Thyroid gland (tissue), 4 donors: ENCODE data around the gene HES3. TPM values are rescaled to one million over a fixed set of nuclear protein-coding genes. Genes with fewer than 3 reads are reported as not detected.

ENCODE experiments used
- DNase-seq, 2 donors: peaks; one replicate each; pipeline ENCODE4 v3.0.0-alpha.2; 2019
- H3K27ac ChIP-seq, 3 donors: fragments of 200-600 bp; sonication (generic); 1 replicate in 2 of 3; 2 replicates in 1 of 3; pipeline ENCODE4 v1.5.1; 2016 to 2019; ENCODE audit warnings: mild to moderate bottlenecking in 1 of 3, moderate library complexity in 1 of 3
- H3K27me3 ChIP-seq: fragments of 200-600 bp; sonication (generic); one replicate; pipeline ENCODE4 v1.5.1; 2019
- H3K36me3 ChIP-seq, 2 donors: fragments of 200-600 bp; sonication (generic); one replicate each; pipeline ENCODE4 v1.5.1; 2016 to 2019
- H3K4me1 ChIP-seq, 2 donors: fragments of 200-600 bp; sonication (generic); one replicate each; pipeline ENCODE4 v1.5.1; 2017 to 2019
- H3K4me3 ChIP-seq, 3 donors: fragments of 200-600 bp; sonication (generic); replicated peaks in 1 of 3; 1 replicate in 2 of 3; 2 replicates in 1 of 3; pipeline ENCODE4 v1.5.1; 2016; ENCODE audit warnings: mild to moderate bottlenecking in 1 of 3
- H3K9me3 ChIP-seq: fragments of 200-600 bp; sonication (generic); one replicate; pipeline ENCODE4 v1.5.1; 2017
- POLR2A ChIP-seq, 2 donors: fragments of 450-650 bp; IDR thresholded peaks; one replicate each; pipeline ENCODE4 v1.6.1; 2017; ENCODE audit warnings: antibody characterized with exemption in 2 of 2, mild to moderate bottlenecking in 2 of 2, moderate library complexity in 1 of 2
- WGBS, 2 donors: methylation state at CpG; one replicate each; pipeline ENCODE4 v1.1.5; 2017; 5-methylcytosine and 5-hydroxymethylcytosine counted together
- intact Hi-C: fragments of 100-400 bp; cut with DNase I; formaldehyde crosslinking; loops from one replicate; pipeline ENCODE4 v1.15.1; 2023
- total RNA-seq, 4 donors: library from RNA; depleted of rRNA; stranded (reverse); fragments of >200 nt; gene quantifications; one replicate each; pipeline ENCODE4 v1.2.3, GENCODE V29; 2016
- TF ChIP-seq, protein P1 (sequence below), 6 experiments: fragments of 200-600 bp in 3 of 6; fragments of 450-650 bp in 3 of 6; sonication (generic) in 3 of 6; IDR thresholded peaks; one replicate each; pipeline ENCODE4 v1.5.1; 2016 to 2019; ENCODE audit warnings: antibody characterized with exemption in 6 of 6, mild to moderate bottlenecking in 2 of 6, inconsistent platforms in 1 of 6, moderate library complexity in 1 of 6

Gene HES3
- total RNA-seq, 4 donors from 2014 or later: not detected

DNA sequence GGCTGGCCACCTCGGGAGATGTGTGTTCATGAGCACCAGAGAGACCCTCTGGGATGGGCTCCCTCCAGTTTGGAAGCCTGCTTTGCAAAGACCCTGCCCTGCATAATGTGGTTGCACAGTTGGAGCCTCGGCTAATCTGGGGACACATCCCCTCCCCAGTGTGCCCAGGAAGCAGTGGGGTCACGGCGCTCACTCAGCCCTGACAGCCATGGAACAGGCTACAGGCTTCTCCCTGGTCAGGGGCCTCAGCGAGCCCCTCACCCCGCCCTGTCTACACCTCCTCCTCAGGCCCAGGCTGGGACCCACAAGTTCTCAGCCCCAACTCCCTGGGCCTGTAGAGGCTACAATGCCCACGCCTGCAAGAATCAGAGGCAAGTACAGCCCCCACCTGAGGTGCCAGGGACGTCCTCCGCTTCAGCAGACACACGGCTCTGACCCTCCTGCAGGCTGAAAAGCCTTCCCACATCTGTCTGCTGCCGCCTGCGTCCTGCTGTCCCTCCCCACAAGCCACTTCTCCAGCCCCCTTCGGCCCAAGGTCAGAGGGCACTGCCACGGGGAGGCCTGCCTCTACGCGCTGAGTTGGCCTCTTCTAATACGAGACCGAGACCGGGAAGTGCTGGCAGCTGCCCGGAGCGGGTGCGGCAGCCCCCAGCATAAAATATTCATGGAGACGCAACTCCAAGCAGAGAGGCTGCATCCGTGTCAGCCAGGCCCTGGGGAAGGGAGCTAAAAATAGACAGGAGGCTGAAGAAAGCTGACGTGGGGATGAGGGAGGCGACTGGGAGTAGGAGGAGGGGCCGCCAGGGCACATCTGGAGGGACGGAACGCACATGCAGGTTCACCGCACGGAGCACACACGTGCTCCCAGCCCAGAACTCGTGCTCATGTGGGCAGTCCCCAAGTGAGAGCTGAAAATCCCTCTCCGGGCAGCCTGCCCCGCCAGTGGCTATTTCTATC, 32.1 kb downstream of the HES3 start:
- Histone ChIP-seq H3K27ac (no peak overlapping the region), H3K27me3 (no peaks in the 10 kb centered on the region), H3K9me3 (no peaks in the 10 kb centered on the region), H3K4me1 (no peaks in the 10 kb centered on the region), H3K4me3 (no peak overlapping the region), H3K36me3 (no peaks in the 10 kb centered on the region)
- 65 to 67% methylated on average over 31 to 33 of the region's 35 CpGs for WGBS, 2 donors
- DNase-seq: no peak
- no peak for TF ChIP-seq POLR2A (IDR thresholded peaks at IDR 0.05)
- TF ChIP-seq, protein P1, sequence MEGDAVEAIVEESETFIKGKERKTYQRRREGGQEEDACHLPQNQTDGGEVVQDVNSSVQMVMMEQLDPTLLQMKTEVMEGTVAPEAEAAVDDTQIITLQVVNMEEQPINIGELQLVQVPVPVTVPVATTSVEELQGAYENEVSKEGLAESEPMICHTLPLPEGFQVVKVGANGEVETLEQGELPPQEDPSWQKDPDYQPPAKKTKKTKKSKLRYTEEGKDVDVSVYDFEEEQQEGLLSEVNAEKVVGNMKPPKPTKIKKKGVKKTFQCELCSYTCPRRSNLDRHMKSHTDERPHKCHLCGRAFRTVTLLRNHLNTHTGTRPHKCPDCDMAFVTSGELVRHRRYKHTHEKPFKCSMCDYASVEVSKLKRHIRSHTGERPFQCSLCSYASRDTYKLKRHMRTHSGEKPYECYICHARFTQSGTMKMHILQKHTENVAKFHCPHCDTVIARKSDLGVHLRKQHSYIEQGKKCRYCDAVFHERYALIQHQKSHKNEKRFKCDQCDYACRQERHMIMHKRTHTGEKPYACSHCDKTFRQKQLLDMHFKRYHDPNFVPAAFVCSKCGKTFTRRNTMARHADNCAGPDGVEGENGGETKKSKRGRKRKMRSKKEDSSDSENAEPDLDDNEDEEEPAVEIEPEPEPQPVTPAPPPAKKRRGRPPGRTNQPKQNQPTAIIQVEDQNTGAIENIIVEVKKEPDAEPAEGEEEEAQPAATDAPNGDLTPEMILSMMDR (IDR thresholded peaks at IDR 0.05): no peak
- intact Hi-C loops: no loop called here

DNA sequence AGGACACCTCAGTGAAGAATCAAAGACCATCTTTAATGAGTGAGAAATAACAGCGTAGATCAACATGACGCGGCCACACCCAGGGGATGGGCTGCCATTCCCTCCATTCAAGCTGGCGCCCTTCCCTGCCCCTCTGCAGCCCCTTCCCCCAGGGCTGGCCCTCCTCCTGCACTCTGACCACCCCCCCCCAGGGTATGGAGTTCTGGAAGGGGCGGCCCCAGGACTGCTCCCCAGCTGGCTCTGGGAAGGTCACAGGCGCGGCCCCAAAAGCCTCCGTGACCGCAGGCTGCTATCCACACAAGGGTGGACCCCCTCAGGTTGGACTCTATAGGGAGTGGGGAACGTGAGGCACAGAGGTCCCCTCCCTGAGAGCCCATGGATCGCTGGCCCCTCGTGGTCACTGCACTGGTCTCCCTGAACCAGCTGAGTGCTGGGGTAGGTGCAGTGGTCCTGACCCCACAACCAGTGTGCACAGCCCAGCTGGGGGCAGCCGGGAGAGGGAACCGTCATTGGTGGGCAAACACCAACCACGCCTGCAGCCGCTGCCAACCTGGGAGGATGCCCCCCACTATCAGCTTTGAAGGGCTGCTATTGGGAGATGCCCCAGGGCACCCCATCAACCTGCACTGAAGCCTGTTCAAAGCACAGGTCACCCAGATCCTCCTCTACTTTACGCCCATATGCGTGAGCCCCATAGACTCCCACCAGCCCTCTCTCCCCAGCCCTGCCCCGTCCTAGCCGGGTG, 33.0 kb downstream of the HES3 start:
- Histone ChIP-seq H3K36me3 (no peaks in the 10 kb centered on the region), H3K9me3 (no peaks in the 10 kb centered on the region), H3K4me1 (no peaks in the 10 kb centered on the region), H3K27ac (no peak overlapping the region), H3K4me3 (no peak overlapping the region), H3K27me3 (no peaks in the 10 kb centered on the region)
- TF ChIP-seq, protein P1 (IDR thresholded peaks at IDR 0.05): no peak
- no peak for TF ChIP-seq POLR2A (IDR thresholded peaks at IDR 0.05)
- DNase-seq: no peak
- intact Hi-C loops: no loop called here
- WGBS, 2 donors: 91 to 96% methylated on average over 8 to 15 of the region's 20 CpGs

DNA sequence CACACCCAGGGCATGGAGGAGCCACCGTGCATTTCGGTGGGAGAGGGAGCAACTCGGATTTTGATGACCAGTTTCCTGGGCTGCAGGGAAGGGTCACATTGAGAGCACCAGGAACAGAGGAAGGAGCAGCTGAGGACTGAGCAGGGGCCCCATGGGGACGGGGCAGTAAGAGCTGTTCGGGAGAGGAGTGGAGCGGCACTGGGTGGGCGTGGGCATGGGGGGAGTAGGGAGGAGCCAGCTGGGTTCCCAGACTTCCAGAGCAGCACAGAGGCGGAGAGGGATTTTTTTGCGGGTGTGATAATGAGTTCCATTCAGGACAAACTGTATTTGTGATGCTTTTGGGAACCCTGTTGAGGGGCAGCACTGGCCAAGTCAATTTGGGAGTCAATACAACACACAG, 34.3 kb downstream of the HES3 start:
- intact Hi-C loops: no loop called here
- Histone ChIP-seq H3K4me1 (no peaks in the 10 kb centered on the region), H3K9me3 (no peaks in the 10 kb centered on the region), H3K27me3 (no peaks in the 10 kb centered on the region), H3K4me3 (no peak overlapping the region), H3K27ac (no peak overlapping the region), H3K36me3 (no peaks in the 10 kb centered on the region)
- no peak for DNase-seq
- TF ChIP-seq, protein P1 (IDR thresholded peaks at IDR 0.05): no peak
- TF ChIP-seq POLR2A (IDR thresholded peaks at IDR 0.05): no peak
- WGBS, 2 donors: 80 to 93% methylated on average over 9 of the region's 9 CpGs

DNA sequence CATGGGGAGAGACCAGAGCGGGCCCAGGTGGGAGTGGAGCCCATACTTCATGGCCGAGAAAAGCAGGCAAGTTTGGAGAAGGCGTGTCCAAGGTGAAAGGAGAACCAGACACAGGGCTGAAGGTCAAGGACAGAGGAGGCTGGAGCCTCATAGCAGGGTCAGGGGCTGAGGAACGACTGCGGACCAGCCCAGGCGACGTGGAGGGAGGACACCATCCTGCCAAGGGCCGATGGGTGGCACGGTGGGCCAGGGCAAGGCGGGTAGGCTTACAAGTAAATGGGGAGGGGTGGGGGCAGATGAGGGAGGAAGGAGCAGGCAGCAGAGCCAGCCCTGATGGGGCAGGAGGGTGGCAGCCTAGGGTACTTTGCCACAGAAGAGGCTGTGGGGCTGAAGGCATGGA, 35.1 kb downstream of the HES3 start:
- H3K4me3 ChIP-seq: no peak overlapping the region
- H3K4me1 ChIP-seq: no peaks in the 10 kb centered on the region
- H3K27ac ChIP-seq: no peak overlapping the region
- H3K27me3 ChIP-seq: no peaks in the 10 kb centered on the region
- no peak for TF ChIP-seq POLR2A (IDR thresholded peaks at IDR 0.05)
- TF ChIP-seq, protein P1 (IDR thresholded peaks at IDR 0.05): no peak
- WGBS, 2 donors: 95 to 96% methylated on average over 10 of the region's 10 CpGs
- intact Hi-C loops: no loop called here
- no peaks in the 10 kb centered on the region for H3K9me3 ChIP-seq
- DNase-seq: no peak
- H3K36me3 ChIP-seq: no peaks in the 10 kb centered on the region
